HG03025 (cell line): Measurements from ENCODE around the gene GGTLC1.

Source experiments
- ATAC-seq: cut with Tn5 transposase; IDR thresholded peaks from one replicate; pipeline ENCODE4 v1.9.1; 2021; ENCODE audit warnings: mild to moderate bottlenecking, moderate library complexity; ENCODE audit not compliant: unreplicated experiment, low FRiP score

Gene GGTLC1

GRCh38 chr20:23966927-23967615, 21.5 kb downstream of the GGTLC1 start:
- no peak for ATAC-seq

GRCh38 chr20:23966298-23966697, 22.3 kb downstream of the GGTLC1 start:
- ATAC-seq = no peak

- no peak for ATAC-seq
Measured at GRCh38 chr20:23963941-23964340, 24.6 kb downstream of the GGTLC1 start.

GRCh38 chr20:23962272-23962671, 26.3 kb downstream of the GGTLC1 start:
- ATAC-seq = no peak

GRCh38 chr20:23959054-23959453, 29.5 kb downstream of the GGTLC1 start:
- no peak for ATAC-seq

- no peak for ATAC-seq
Measured at GRCh38 chr20:23955896-23956295, 32.7 kb downstream of the GGTLC1 start.

- no peak for ATAC-seq
Measured at GRCh38 chr20:23954008-23954745, 34.4 kb downstream of the GGTLC1 start.

GRCh38 chr20:23946206-23946605, 42.4 kb downstream of the GGTLC1 start:
- ATAC-seq = no peak

- no peak for ATAC-seq
Measured at GRCh38 chr20:23943304-23943703, 45.3 kb downstream of the GGTLC1 start.

GRCh38 chr20:23939641-23940040, 48.9 kb downstream of the GGTLC1 start:
- no peak for ATAC-seq

GRCh38 chr20:23939063-23939462, 49.5 kb downstream of the GGTLC1 start:
- ATAC-seq = no peak

- ATAC-seq = no peak
Measured at GRCh38 chr20:23938118-23938438, 50.5 kb downstream of the GGTLC1 start.

GRCh38 chr20:23937303-23938117, 51.1 kb downstream of the GGTLC1 start:
- peak; percentile 64 for ATAC-seq
